GM12878 (cell line): ENCODE measurements around the gene PRKCE. TPM values are rescaled to one million over a fixed set of nuclear protein-coding genes. Genes with fewer than 3 reads are reported as not detected.

Source experiments
- ATAC-seq: fragments of 200-7000 bp; cut with Tn5 transposase; 3 replicates; pipeline ENCODE4 v1.9.1; 2020; ENCODE audit warnings: mild to moderate bottlenecking, moderate library complexity
- BruUV-seq: library from RNA; stranded (reverse); fragments of 400-500 nt; replicated peaks from 2 replicates; lab custom pipeline; 2021; lab: Mats Ljungman, UMichigan
- CTCF ChIA-PET: fragments of 300-600 bp; sonication (Branson Sonifier 250); formaldehyde crosslinking; extraction: SDS; loops from one replicate; lab custom pipeline; 2021; ENCODE audit warnings: inconsistent platforms; lab: Yijun Ruan, JAX
- POLR2A ChIA-PET: fragments of 350-600 bp; formaldehyde crosslinking; extraction: SDS; loops from one replicate; lab custom pipeline; 2021; ENCODE audit warnings: inconsistent platforms; lab: Charles Lee
- RAD21 ChIA-PET: fragments of 300-600 bp; sonication (Branson Sonifier 250); formaldehyde crosslinking; loops from one replicate; lab custom pipeline; 2023; ENCODE audit warnings: antibody characterized with exemption; ENCODE audit not compliant: unreplicated experiment; lab: Charles Lee
- SMC1A ChIA-PET: fragments of 300-600 bp; sonication (Branson Sonifier 250); formaldehyde crosslinking; loops from one replicate; lab custom pipeline; 2023; ENCODE audit not compliant: unreplicated experiment, uncharacterized antibody; lab: Charles Lee
- DNase-seq: peaks from one replicate; pipeline ENCODE4 v3.0.0-alpha.2; 2011; ENCODE audit warnings: low read depth, low spot score
- FAIRE-seq: peaks from 3 replicates; lab custom pipeline; 2011; peaks lifted over from hg19 to GRCh38; lab: Jason Lieb, UNC
- H2AFZ ChIP-seq: 2 replicates; pipeline ENCODE4 v1.6.0; 2011; ENCODE audit warnings: low read depth, low read length, control low read depth; ENCODE audit not compliant: control insufficient read depth
- H3K27ac ChIP-seq: 2 replicates; pipeline ENCODE4 v1.5.1; 2011; ENCODE audit warnings: control low read depth; ENCODE audit not compliant: control insufficient read depth, insufficient read depth
- H3K27me3 ChIP-seq, 2 experiments: replicated peaks in 1 of 2; 2 replicates each; pipeline versions ENCODE4 v1.6.0 to v1.6.1; 2011; ENCODE audit warnings: low read length in 1 of 2; ENCODE audit not compliant: control insufficient read depth in 2 of 2, insufficient read depth in 2 of 2
- H3K36me3 ChIP-seq, 2 experiments: 2 replicates each; pipeline ENCODE4 v1.5.1; 2011; ENCODE audit warnings: low read length in 1 of 2; ENCODE audit not compliant: control insufficient read depth in 2 of 2, insufficient read depth in 2 of 2
- H3K4me1 ChIP-seq: 2 replicates; pipeline ENCODE4 v1.6.1; 2011; ENCODE audit warnings: mild to moderate bottlenecking, low read length, moderate library complexity, mixed read lengths; ENCODE audit not compliant: control insufficient read depth, insufficient read depth
- H3K4me2 ChIP-seq: 2 replicates; pipeline ENCODE4 v1.6.0; 2011; ENCODE audit warnings: control low read depth; ENCODE audit not compliant: control insufficient read depth, insufficient read depth
- H3K4me3 ChIP-seq: fragments of 200-600 bp; sonication (generic); 2 replicates; pipeline ENCODE4 v1.5.1; 2016
- H3K79me2 ChIP-seq: 2 replicates; pipeline ENCODE4 v1.6.0; 2011; ENCODE audit warnings: low read length; ENCODE audit not compliant: control insufficient read depth, insufficient read depth
- H3K9ac ChIP-seq: 2 replicates; pipeline ENCODE4 v1.8.0; 2011; ENCODE audit warnings: low read length, control low read depth, mixed read lengths; ENCODE audit not compliant: control insufficient read depth, insufficient read depth
- H3K9me3 ChIP-seq: replicated peaks from 3 replicates; pipeline ENCODE4 v1.5.1; 2011; ENCODE audit warnings: mild to moderate bottlenecking, low read length; ENCODE audit not compliant: control insufficient read depth, insufficient read depth
- H4K20me1 ChIP-seq: 2 replicates; pipeline ENCODE4 v1.6.0; 2011; ENCODE audit not compliant: control insufficient read depth, insufficient read depth
- BACH1 ChIP-seq: fragments of 450-650 bp; IDR thresholded peaks from 2 replicates; pipeline ENCODE4 v1.6.1; 2017; ENCODE audit warnings: mild to moderate bottlenecking, borderline replicate concordance
- CTCF ChIP-seq, 3 experiments: IDR thresholded peaks in 2 of 3; conservative IDR thresholded peaks in 1 of 3; 2 replicates each; pipeline ENCODE4 v1.5.1; 2011; ENCODE audit warnings: low read depth in 3 of 3, low read length in 3 of 3, mild to moderate bottlenecking in 3 of 3, control low read depth in 2 of 3, moderate library complexity in 2 of 3, inconsistent platforms in 1 of 3, mixed read lengths in 1 of 3; ENCODE audit not compliant: control insufficient read depth in 2 of 3, insufficient read depth in 1 of 3; ENCODE audit errors: extremely low read depth in 1 of 3
- EED ChIP-seq: sonication (generic); IDR thresholded peaks from 2 replicates; pipeline ENCODE4 v1.6.1; 2016; ENCODE audit warnings: antibody characterized with exemption, low read depth
- IRF4 ChIP-seq: IDR thresholded peaks from 2 replicates; pipeline ENCODE4 v1.6.1; 2011; ENCODE audit warnings: low read depth, low read length
- IRF5 ChIP-seq: fragments of 450-650 bp; IDR thresholded peaks from 2 replicates; pipeline ENCODE4 v1.6.1; 2017; ENCODE audit warnings: borderline replicate concordance
- LARP7 ChIP-seq: fragments of 450-650 bp; IDR thresholded peaks from 2 replicates; pipeline ENCODE4 v1.6.1; 2017; ENCODE audit warnings: mild to moderate bottlenecking
- TCF7 ChIP-seq: IDR thresholded peaks from 2 replicates; pipeline ENCODE4 v1.6.1; 2014; ENCODE audit warnings: antibody characterized with exemption, borderline replicate concordance
- WRNIP1 ChIP-seq: IDR thresholded peaks from 2 replicates; pipeline ENCODE4 v1.6.1; 2011; ENCODE audit warnings: low read depth, low read length, improper control_type of control experiment, borderline replicate concordance
- ZBED1 ChIP-seq: IDR thresholded peaks from 2 replicates; pipeline ENCODE4 v1.6.1; 2016; ENCODE audit warnings: borderline replicate concordance
- ZNF622 ChIP-seq: fragments of 450-650 bp; IDR thresholded peaks from 2 replicates; pipeline ENCODE4 v1.6.1; 2017; ENCODE audit warnings: mild to moderate bottlenecking, inconsistent platforms
- in situ Hi-C: fragments of 300-500 bp; cut with MboI; formaldehyde crosslinking; loops from 9 replicates; pipeline ENCODE4 v1.14.3; 2018; ENCODE audit warnings: mixed read lengths
- intact Hi-C: fragments of 100-400 bp; cut with micrococcal nuclease; formaldehyde crosslinking; loops from one replicate; pipeline ENCODE4 v1.14.2; 2022; ENCODE audit not compliant: unreplicated experiment
- polyA plus RNA-seq, 11 experiments: library from polyadenylated mRNA; depleted of rRNA in 4 of 11; unstranded in 6 of 11; stranded (reverse) in 5 of 11; fragments of >200 nt; fragmentation: Nextera tagmentation in 4 of 11; fragmentation: Illumina TruSeq in 1 of 11; extraction: Ambion mirVana in 4 of 11; extraction: Trizol in 1 of 11; gene quantifications; 1 replicate in 1 of 11; 2 replicates in 10 of 11; pipeline versions ENCODE4 v1.2.1 to v1.2.3, GENCODE V29; 2011 to 2016; ENCODE audit warnings: inconsistent platforms in 2 of 11, missing spikeins in 2 of 11, low read depth in 1 of 11
- total RNA-seq, 4 experiments: library from RNA; depleted of rRNA in 3 of 4; stranded (reverse); fragments of >200 nt in 3 of 4; fragmentation: Illumina TruSeq in 1 of 4; extraction: Trizol in 1 of 4; gene quantifications; 2 replicates each; pipeline versions ENCODE4 v1.2.1 to v1.2.3, GENCODE V29; 2013 to 2021

PRKCE gene
- total and polyA plus RNA-seq, 10 of the 15 experiments (the other 5 are each of a cell fraction or from before 2014, with no cell fraction given), result 2.6 to 28.2 (median 11.3) TPM

- no peak for TF ChIP-seq CTCF (IDR thresholded peaks at IDR 0.05 in 2 of 3, conservative IDR thresholded peaks at IDR 0.05 in 1 of 3; ENCODE audit: control insufficient read depth in 2 of 3, extremely low read depth in 1 of 3, insufficient read depth in 1 of 3, low read depth in 3 of 3, low read length in 3 of 3)
- no peak for TF ChIP-seq IRF4
- no peak for TF ChIP-seq WRNIP1
- TF ChIP-seq TCF7, result no peak
- no peak for TF ChIP-seq ZNF622
- TF ChIP-seq ZBED1, result no peak
- no peak for TF ChIP-seq EED
- no peak for TF ChIP-seq IRF5
- TF ChIP-seq BACH1, result no peak
These were observed 493.5 kb downstream of the PRKCE start (continued) for GRCh38 chr2:46145017-46145416.

- Histone ChIP-seq H3K4me1 (no peaks in the 10 kb centered on the region), H3K9ac (no peak overlapping the region), H3K36me3 (peaks cover 4 to 7% of the 10 kb centered on the region in 2 experiments; a peak in 1 of 4 replicates), H4K20me1 (no peaks in the 10 kb centered on the region), H3K79me2 (no peaks in the 10 kb centered on the region), H2AFZ (no peak overlapping the region), H3K27ac (no peak overlapping the region), H3K9me3 (no peaks in the 10 kb centered on the region), H3K4me2 (no peak overlapping the region), H3K4me3 (no peak overlapping the region), H3K27me3 (no peaks in the 10 kb centered on the region)
- POLR2A ChIA-PET, result no interaction called here
- no peak for TF ChIP-seq LARP7
- intact Hi-C loops, result no loop called here
- ATAC-seq (no peak), DNase-seq (no peak), FAIRE-seq (no peak)
- no TSS peak for BruUV-seq
- RAD21 ChIA-PET, result no interaction called here
- SMC1A ChIA-PET, result interaction anchor here (1.0 to 1.2 kb wide), 3 partner anchors 23 to 81 kb away, joined by 3 read pairs; no protein-coding TSS in a partner anchor
- in situ Hi-C loops, result no loop called here
- CTCF ChIA-PET, result interaction anchor here (2.7 kb wide), 1 partner anchor 83 kb away, joined by 13 read pairs; no protein-coding TSS in a partner anchor
These were observed 494.4 kb downstream of the PRKCE start for GRCh38 chr2:46145840-46146239.
